NOMO-1 treated with dmso at 0.1 percent for 144 hours (cell line): Measurements from ENCODE around the gene TSSK6.

Experiments used
- DNase-seq: peaks from one replicate; lab custom pipeline; 2025; ENCODE audit not compliant: unreplicated experiment; lab: John Stamatoyannopoulos, UW

The TSSK6 gene

DNA sequence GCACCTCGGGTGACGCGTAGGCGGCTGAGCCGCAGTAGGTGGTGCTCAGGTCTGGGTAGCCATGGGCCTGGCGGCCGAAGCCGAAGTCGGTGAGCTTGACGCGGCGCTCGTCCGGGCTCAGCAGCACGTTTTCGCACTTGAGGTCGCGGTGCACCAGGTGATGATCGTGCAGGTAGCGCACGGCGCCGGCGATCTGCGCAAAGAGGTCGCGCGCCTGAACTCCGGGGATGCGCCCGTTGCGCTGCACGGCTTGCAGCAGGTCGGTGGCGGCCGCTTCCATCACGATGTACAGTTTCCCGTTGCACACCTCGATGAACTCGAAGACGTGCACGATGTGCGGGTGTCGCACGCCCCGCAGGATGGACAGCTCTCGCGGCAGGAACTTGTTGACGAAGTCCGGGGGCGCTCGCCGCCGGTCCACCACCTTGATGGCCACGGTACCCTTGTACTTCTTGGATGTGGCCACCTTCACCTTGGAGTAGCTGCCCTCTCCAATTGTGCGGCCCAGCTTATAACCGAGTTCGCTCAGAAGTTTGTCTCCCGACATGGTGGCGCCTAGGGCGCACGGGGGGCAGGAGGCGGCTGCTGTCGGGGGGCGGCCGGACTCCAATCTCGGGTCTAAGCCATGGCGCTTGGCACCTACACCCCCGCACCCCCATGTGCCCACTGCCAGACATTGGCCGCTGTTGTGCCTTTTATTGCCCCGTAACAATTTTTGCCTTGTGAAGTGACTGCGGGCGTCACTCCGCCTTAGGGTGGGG lies at the start of gene TSSK6:
TSSK6 (minus strand) TSS at position 668 of the 761 bp plus-strand sequence; CDS start at position 547, 121 bp downstream.
- no peak for DNase-seq

DNA sequence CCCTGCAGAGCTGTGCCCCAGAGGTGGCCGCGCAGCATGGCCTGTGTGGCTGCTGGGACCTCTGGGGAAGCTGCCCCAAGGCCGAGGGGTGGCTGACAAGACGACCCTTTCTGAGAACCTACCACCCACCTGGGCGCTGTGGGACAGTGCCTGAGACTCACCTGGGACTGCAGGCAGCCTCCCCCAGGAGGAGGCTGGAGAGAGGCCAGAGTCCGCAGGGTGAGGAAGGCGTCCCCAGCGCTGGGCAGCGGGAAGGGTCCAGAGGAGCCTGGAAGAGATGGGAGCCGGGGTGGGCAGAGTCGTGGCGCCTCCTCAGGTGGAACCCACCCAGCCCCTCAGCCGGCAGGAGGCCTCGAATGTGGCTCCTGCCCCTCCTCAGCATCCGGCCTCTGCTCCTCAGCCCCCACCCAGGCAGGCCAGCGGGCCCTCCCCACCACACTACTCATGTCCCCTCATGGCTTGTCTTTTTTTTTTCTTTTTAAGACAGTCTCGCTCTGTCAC lies 48.0 kb upstream of the TSSK6 start:
- no peak for DNase-seq

DNA sequence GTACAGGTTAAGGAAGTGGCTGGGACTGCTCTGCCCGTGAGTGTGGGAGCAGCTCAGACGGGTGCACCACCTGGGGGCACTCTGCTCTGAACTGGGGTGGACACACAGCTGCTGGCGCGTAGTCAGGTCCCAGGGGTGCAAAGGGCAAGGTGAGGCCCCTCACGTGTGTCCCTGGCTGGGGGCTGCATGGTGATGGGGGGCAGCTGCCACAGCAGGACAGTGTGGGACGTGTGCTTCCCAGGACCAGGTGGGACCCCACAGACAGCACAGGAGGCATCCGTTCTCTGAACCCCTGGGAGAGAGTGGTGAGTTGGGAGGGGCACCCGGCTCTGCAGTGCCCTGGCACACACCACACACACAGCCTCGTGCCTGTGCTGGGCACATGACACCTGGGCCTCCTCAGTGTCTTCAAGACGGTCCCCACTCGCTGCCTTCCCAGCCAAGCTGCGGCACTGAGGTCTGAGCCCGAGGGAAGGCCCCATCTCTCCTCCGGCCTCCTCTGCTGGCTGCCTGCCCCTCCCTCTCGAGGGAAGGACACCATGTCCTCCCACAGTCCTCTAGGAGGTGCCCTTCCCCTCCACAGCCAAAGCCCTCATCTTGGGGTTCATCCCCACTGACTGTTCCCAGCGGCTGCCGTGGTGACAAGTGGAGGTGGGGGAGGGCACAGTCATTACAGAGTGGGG lies 47.5 kb upstream of the TSSK6 start:
- no peak for DNase-seq

DNA sequence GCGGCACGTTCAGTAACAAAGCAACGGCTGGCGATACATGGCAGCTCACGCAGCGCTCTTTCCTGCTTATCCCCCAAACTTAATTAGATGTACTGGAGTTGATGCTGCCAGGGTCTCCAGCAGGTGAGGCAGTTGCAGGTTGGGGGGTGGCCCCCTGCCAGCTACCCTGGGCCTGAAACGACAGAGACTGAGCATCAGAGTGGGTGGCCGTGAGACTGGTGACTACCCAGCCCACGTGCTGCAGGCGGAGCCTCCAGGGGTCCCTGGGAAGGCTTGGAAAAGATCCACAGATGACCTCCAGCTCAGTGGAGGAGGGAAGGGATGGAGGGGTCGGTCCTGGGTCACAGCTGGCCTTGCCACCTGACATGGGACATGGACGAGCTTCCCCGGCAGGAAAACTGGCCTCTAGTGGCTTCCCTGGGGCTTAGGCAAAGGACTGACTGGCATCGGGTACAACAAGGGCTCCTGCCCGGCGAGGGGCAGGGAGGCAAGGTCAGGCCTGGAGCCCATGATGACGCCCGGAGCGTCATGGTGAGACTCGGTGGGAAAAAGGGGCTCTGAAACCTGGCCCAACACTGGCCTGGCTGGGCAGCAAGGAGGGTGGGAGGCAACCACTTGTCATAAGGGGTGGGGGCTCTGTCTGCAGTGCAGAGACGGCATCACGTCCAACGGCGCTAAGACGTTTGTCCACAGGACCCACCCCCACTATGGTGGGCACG lies 46.8 kb upstream of the TSSK6 start:
- no peak for DNase-seq

DNA sequence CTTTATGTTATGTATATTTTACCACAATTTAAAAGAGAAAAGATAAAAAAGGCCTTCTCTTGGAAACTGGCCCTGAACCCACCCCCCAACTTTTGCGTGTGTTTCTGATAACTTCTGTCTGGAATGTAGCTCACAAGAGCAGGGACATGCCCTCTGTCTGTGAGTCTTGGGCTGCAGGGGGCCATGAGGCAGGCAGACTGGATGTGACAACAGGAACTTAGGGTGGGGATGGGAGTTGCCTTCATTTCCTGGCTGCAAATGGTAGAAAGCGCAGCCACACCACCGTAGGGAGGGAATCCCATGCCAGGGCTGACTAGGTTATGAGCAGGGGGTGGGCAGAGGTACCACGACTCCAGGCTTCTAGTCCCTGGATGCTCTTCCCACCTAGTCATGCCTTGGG lies 44.6 kb upstream of the TSSK6 start:
- no peak for DNase-seq

DNA sequence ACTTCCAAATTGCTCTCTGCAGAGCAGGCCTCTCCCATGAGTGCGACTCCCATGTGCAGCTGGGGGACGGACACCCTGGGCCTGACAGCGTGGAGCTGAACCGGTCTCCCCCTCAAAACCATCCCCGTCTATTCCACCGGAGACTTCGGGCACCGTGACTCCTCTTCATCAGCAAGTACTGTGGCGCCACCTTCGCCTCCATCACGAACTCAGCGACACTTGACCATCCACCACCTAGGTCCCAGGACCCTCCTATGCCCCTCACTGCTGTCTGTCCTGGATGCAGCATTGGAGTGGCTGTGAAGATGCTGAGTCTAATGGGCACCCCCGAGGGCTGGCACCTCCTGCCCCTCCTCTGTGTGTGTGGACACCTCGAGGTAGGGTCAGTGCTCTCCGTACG lies 43.3 kb upstream of the TSSK6 start:
- no peak for DNase-seq

DNA sequence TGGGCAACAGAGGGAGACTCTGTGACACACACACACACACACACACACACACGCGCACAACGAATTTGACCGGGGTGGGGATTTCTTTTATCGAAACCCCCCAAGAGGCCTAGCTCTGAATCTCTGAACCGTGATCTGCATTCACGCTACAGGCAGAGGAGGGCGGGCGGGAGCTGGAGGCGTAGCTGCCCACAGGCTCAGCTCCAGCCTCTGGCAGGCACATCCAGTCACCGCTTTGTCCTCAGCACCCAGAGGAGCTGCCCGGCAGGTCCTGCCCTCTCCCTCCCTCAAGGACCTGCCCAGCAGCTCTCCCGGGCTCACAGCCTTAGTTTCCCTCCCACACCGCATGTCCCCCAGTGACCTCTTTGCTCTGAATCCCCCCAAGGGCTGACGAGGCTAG lies 42.7 kb upstream of the TSSK6 start:
- no peak for DNase-seq

DNA sequence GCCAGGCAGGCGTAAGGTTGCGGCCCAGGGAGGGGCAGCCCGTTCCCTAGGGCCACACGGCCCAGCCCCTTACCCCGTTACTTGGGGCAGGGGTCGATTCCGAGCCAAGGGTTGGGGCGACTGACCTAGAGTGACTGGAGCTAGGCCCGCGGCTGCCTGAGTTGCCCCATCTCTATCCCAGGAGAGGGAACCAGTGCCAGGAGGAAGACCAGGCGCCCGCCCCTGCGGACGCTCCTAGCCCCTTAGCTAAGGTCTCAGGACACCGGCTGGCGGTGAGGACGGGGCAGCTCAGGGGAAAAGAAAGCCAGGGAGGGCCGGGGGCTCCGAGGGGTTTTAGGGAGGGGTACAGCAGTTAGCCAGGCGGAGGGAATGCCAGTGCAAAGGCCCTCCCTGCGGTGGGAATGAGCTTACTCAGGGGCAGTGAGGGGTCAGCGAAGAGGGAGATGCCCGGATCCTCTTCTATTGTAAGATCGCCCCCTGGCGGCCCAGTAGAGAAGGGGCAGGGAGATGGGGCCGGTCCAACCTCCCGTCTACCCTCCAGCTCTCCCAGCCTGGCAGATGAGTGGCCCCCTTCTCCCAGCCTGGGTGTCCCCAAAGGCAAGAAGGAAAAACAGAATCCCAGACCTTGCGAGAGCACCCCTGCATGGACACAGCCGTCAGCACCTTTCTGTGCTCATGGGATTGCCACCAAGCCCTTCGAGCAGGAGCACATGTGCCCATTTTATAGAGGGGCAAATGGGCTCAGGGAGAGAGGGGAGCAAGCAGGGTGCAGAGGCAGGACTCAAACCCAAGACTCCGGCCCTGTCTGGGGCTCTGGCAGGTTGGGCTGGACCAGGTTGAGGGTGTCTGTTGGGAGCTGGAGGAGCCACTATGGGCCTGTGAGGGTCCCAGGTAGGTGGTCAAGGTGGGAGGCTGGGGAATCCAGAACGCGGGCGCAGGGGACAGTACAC lies 39.0 kb upstream of the TSSK6 start:
- DNase-seq = peak; percentile 33

DNA sequence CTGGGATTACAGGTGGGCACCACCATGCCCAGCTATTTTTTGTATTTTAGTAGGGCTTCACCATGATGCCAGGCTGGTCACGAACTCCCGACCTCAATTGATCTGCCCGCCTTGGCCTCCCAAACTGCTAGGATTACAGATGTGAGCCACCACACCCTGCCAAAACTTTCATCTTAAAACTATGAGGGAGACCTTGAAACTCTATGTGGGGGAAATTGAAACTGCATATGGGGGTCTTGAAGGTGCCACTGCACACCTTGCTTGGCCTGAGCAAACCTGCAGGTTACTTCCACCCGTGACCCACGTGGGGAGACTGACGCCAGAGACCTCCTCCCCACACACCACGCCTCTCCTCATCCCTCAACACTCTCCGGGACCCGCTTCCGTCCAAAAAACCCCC lies 38.3 kb upstream of the TSSK6 start:
- DNase-seq = no peak

DNA sequence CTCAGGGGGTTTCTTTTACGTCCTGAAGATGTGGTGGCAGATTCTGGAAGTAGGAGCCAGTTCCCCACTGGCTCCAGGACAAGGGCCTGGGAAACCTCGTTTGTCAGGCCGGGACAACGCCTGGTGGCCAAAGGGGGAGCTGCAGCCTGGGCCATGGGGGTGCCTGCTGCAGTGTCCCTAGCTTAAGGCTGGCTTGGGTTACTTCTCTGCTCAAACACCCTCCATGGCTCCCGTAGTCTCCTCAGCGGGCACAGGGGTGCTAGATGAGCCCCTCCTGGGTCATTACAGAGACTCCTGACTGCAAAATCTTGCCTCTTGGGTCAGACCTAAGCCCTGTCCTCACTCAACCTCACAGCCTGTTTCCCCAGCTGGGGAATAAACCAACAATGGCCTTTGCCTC lies 37.5 kb upstream of the TSSK6 start:
- DNase-seq = no peak

DNA sequence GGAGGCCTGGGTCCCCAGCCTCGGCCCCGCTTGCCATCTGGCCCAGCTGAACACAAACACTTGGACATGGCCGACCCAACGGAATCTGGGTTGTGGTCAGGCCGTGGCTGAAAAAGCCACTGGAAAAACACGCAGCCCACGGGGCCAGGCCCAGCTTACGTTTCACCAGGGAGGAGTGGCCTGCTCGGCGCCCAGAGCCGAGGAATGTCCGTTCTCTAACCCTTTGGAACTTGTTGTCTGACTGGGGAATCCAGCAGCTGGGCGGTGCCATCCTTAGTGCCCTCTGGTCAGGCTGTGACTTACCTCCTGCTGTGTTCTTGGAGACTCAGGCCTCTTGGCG lies 36.5 kb upstream of the TSSK6 start:
- DNase-seq = no peak

DNA sequence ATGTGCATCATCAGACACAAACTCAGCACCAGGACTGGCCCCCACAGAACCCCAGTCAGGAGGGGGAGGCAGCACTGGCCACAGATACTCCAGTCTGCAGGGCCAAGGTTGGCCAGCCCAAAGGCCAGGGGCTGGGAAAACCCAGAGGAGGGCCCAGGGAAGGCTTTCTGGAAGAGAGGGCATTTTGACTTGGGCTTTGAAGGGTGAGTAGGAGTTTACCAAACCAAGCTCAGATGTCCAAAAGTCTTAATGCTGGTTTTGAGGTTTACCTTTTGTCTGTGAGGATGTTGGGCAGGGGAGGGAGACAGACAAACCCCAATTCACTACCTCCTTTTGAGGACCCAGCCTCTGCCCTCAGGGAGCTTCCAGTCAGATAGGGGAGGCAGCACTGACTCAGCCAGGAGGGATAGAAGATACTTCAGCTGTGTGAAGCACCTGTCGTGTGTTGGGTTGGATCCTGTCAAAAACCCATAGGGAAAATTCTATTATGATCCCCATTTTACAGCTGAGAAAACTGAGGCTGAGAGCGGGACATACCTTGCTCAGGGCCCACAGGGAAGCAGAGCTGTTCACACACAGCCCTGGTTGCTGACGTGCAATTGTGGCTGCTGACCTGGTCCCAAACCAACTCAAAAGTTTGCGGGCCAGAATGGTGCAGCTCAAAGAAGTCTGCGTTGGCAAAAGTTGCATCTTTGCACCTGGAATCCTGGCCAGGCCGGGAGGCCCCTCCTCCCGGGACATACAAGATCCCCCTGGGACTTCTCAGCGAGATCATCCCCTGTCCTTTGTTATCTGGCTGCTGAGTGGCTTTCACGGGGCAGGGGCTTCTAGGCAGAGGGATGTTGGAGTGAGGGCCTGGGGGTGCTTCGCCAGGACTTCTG lies 35.9 kb upstream of the TSSK6 start:
- no peak for DNase-seq

DNA sequence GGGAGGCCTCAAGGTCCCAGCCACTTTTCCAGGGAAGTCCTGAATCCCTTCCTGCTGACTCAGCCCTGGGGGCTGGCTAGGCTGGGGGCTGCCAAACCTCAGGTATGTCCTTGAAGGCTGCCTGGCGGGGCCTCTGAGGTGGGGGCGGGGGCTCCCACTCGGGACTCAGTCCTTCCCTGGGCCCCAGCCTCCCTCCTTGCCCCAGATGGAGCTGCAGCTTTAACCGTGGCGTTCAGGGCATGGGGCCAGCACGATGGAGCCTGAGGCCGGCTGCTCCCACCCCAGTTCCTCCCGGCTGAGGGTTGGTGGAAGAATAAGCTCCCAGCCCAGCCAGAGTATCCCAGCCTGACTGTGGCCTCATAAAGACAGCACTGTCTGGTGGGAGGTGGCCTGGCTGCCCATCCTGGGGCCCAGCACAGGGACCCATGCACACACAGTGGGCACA lies 35.2 kb upstream of the TSSK6 start:
- no peak for DNase-seq

DNA sequence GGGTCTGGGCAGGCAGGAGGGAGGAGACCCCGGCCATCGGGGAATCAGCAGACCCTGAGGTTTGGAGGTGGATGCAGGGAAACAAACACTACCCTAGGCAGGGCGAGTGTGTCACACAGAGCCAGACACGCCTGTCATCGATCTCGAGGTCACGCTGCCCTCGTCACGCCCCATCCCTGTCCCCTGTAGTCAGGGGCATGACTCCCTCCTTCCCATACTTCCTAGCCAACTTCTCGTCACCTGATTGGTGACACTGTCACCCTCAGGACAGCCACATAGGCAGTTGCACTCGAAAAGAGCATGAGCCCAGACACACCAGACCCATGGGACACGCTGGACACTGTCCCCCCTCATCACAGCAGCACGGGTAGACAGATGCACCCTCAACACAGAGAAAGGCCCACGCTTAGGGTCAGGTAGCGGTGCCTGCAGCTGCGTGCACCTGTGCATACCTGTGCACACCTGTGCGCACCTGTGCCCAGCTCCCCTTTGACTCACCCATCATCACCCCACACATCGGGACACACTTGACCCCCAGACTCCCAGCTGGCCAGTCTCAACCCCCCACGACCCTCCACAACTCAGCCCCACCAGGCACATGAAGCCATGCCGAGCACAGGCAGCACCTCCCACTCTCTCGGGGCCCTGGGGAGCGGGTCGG lies 34.6 kb upstream of the TSSK6 start:
- no peak for DNase-seq

DNA sequence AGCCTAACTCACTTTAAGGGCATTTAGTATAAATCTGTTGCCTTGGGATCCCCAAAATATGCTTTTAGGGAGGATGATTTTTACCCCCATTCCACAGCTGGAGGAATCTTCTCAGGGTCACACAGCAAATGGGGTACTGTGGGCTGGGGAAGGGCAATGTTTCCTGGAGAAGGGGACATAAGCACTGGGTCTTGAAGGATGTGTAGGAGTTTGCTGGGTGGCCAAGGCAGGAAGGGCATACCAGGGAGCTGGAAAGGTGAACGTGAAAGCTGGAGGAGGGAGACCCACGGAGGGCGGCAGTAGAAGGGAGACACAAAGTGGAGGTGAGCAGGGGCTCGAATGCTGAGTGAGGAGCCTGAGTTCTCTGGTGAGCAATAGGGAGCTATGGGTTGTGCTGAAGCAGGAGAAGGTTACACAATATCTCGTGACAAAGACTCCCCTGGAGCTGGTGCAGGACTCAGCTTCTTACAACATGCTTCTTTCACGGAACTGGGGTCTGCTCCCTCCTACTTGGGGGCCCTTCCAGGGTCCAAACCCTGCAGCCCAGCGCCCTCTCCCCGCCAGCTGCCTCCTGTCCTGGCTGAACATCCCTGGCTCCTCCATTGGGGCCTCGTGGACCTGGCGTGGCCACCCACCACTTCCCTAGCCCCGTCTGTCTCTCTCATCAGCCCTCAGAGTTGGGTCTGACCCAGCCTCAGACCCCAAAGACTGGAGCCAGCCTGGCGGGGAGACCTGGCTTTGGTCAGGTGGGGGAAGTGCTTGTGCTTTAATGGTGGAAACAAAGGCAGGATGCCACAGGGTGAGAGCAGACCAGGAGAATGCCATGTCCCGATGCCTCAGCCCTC lies 33.8 kb upstream of the TSSK6 start:
- DNase-seq = no peak

DNA sequence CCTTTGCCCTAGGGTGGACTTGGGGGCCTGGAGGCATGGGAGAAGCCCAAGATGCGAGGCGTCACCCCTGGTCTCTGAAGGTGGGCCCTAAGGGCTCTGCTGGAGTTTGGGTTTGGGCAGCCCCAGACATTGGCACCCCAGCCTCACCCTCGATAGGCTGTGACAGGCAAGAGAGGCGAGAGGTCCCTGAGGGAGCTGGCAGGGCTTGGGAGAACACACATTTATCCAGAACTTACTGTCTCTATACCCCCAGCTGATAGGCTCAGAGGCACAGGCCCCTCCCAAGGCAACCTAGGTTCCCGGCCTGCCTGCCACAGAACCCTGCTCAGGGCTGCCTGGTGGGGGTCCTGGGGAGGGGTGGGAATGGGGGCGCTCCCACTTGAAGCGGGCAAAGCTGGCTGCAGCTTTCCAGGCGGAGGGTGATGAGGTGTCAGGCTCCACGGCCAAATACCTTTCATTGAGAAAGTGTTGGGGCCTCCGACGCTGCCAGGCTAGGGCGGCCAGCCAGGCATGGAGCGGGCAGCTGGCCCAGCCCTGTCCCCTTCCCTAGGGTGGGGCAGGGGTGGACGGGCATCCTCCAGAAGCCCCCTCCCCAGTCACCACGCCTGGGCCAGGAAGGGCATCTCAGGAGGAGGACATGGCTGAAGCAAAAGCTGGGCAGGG lies 32.5 kb upstream of the TSSK6 start:
- DNase-seq = no peak

DNA sequence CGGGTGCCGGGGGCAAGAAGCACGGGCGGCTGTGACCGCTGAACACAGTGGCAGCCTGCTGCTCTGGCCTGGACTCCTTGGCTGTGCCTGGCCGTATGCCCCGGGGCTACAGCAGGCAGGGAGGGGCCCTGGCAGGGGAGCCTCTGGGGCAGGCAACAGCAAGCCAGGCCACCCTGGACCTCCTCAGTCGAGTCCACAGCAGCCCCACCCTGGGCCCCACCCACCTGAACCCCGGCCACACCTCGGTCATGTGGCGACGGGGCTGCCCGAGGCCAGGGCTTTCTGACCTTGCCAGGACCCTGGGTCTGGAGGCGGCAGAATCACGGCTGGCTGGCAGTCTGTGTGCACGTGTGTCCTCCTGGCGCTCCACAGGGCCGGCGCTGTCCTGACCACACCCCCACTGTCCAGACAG lies 31.4 kb upstream of the TSSK6 start:
- no peak for DNase-seq

DNA sequence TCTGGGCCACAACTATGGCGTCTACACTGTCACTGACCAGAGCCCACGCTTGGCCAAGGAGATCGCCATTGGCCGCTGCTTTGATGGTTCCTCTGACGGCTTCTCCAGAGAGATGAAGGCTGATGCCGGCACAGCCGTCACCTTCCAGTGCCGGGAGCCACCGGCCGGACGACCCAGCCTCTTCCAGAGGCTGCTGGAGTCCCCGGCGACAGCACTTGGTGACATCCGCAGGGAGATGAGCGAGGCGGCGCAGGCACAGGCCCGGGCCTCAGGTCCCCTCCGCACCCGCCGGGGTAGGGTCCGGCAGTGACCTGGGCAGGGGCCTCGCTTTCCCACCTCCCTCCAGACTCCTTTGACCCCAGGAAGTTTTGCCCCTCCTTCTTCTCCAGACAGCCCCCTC lies 30.4 kb upstream of the TSSK6 start:
- DNase-seq = no peak
